H4 (cell line): Measurements from ENCODE around the gene RNF126. TPM values are rescaled to one million over a fixed set of nuclear protein-coding genes. Genes with fewer than 3 reads are reported as not detected.
"Not testable (repeated sequence)": the region's sequence is repeated elsewhere in the genome, so short reads cannot be mapped to it uniquely, and the experiment has no call there.

ENCODE experiments used
- DNase-seq: peaks from one replicate; pipeline ENCODE4 v3.0.0-alpha.2; 2015; ENCODE audit warnings: low spot score
- total RNA-seq: library from RNA; depleted of rRNA; stranded (reverse); fragments of >200 nt; shearing (Covaris generic); gene quantifications from 2 replicates; pipeline ENCODE4 v1.2.3, GENCODE V29; 2014

Gene RNF126
- total RNA-seq, 1 experiment from 2014 or later = 23.8 TPM

- no peak for DNase-seq
These were observed 16.0 kb downstream of the RNF126 start for GRCh38 chr19:646779-647565.

- no peak for DNase-seq
These were observed 16.9 kb downstream of the RNF126 start for GRCh38 chr19:645912-646778.

- DNase-seq = no peak
These were observed 18.2 kb downstream of the RNF126 start for GRCh38 chr19:644789-645188.

- DNase-seq = no peak
These were observed 18.7 kb downstream of the RNF126 start for GRCh38 chr19:644363-644762.

GRCh38 chr19:643736-644135, 19.3 kb downstream of the RNF126 start:
- no peak for DNase-seq

GRCh38 chr19:642767-643727, 20.0 kb downstream of the RNF126 start:
- DNase-seq = no peak

GRCh38 chr19:641702-642101, 21.3 kb downstream of the RNF126 start:
- DNase-seq = no peak

GRCh38 chr19:640606-641189, 22.3 kb downstream of the RNF126 start:
- no peak for DNase-seq

- no peak for DNase-seq
These were observed 22.9 kb downstream of the RNF126 start for GRCh38 chr19:640161-640558.

GRCh38 chr19:639253-640160, 23.5 kb downstream of the RNF126 start, which contains the start of gene FGF22:
FGF22 (plus strand) TSS chr19:639879; CDS start chr19:639926, 47 bp downstream.
- DNase-seq = peak; percentile 40

- DNase-seq = no peak
These were observed 24.1 kb downstream of the RNF126 start for GRCh38 chr19:638906-639252.

GRCh38 chr19:634975-635652, 27.9 kb downstream of the RNF126 start:
- DNase-seq = no peak

GRCh38 chr19:633786-634639, 29.0 kb downstream of the RNF126 start:
- no peak for DNase-seq

- peak; percentile 98 for DNase-seq
These were observed 29.8 kb downstream of the RNF126 start, which contains the start of gene POLRMT for GRCh38 chr19:633068-633785. POLRMT (minus strand) TSS chr19:633537; CDS start chr19:633512, 25 bp downstream.

- DNase-seq = peak; percentile 36
These were observed 30.4 kb downstream of the RNF126 start for GRCh38 chr19:632579-633067.

GRCh38 chr19:629961-630714, 32.9 kb downstream of the RNF126 start:
- DNase-seq = no peak

- not testable (repeated sequence) for DNase-seq
These were observed 33.5 kb downstream of the RNF126 start for GRCh38 chr19:629515-629914.
